IPS-18a (cell line): ENCODE results near the gene GGN.
"Not testable (repeated sequence)": the region's sequence is repeated elsewhere in the genome, so short reads cannot be mapped to it uniquely, and the experiment has no call there.

Source experiments
- H3K27ac ChIP-seq: one replicate; pipeline ENCODE4 v1.5.1; 2013; ENCODE audit warnings: low read length
- H3K27me3 ChIP-seq: one replicate; pipeline ENCODE4 v1.6.1; 2013; ENCODE audit warnings: mild to moderate bottlenecking, low read length; ENCODE audit not compliant: control insufficient read depth, insufficient read depth
- H3K36me3 ChIP-seq: one replicate; pipeline ENCODE4 v1.6.1; 2013; ENCODE audit warnings: low read depth, low read length; ENCODE audit not compliant: control insufficient read depth
- H3K4me1 ChIP-seq: one replicate; pipeline ENCODE4 v1.6.1; 2013; ENCODE audit warnings: low read depth, low read length; ENCODE audit not compliant: control insufficient read depth
- H3K4me3 ChIP-seq: one replicate; pipeline ENCODE4 v1.5.1; 2013; ENCODE audit warnings: low read length
- H3K9ac ChIP-seq: one replicate; pipeline ENCODE4 v1.6.1; 2013; ENCODE audit warnings: mild to moderate bottlenecking, low read length, moderate library complexity
- H3K9me3 ChIP-seq: one replicate; pipeline ENCODE4 v1.6.1; 2013; ENCODE audit warnings: low read depth, low read length; ENCODE audit not compliant: control insufficient read depth

GGN gene

DNA sequence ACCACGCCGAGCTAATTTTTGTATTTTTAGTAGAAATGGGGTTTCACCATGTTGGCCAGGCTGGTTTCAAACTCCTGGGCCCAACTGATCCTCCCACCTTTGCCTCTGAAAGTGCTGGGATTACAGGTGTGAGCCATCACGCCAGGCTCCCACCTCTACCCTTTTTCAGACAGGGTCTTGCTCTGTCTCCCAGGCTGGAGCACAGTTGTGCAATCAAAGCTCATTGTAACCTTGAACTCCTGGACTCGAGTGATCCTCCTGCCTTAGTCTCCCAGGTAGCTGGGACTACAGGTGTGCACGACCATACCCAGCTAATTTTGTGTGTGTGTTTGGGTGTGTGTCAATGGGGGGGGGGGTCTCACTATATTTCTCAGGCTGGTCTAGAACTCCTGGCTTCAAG lies 36.4 kb upstream of the GGN start:
- H3K4me1 ChIP-seq, result peaks cover 13% of the 10 kb centered on the region
- no peak overlapping the region for H3K4me3 ChIP-seq
- peaks cover 2% of the 10 kb centered on the region for H3K27me3 ChIP-seq
- no peak overlapping the region for H3K9ac ChIP-seq
- no peaks in the 10 kb centered on the region for H3K36me3 ChIP-seq
- H3K27ac ChIP-seq, result no peak overlapping the region
- no peaks in the 10 kb centered on the region for H3K9me3 ChIP-seq

DNA sequence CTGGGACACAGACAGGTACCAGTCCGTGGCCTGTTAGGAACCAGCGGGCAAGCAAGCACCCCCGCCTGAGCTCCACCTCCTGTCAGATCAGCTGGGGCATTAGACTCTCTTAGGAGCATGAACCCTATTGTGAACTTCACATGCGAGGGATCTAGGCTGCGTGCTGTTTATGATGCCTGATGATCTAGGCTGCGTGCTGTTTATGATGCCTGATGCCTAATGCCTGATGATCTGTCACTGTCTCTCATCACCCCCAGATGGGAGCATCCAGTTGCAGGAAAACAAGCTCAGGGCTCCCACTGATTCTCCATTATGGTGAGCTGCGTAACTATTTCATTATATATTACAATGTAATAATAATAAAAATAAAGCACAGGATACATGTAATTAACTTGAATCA lies 34.6 kb upstream of the GGN start:
- H3K9me3 ChIP-seq, result no peaks in the 10 kb centered on the region
- no peaks in the 10 kb centered on the region for H3K36me3 ChIP-seq
- H3K4me3 ChIP-seq, result no peak overlapping the region
- no peak overlapping the region for H3K27ac ChIP-seq
- peaks cover 15% of the 10 kb centered on the region for H3K4me1 ChIP-seq
- no peak overlapping the region for H3K9ac ChIP-seq
- peaks cover 13% of the 10 kb centered on the region for H3K27me3 ChIP-seq

DNA sequence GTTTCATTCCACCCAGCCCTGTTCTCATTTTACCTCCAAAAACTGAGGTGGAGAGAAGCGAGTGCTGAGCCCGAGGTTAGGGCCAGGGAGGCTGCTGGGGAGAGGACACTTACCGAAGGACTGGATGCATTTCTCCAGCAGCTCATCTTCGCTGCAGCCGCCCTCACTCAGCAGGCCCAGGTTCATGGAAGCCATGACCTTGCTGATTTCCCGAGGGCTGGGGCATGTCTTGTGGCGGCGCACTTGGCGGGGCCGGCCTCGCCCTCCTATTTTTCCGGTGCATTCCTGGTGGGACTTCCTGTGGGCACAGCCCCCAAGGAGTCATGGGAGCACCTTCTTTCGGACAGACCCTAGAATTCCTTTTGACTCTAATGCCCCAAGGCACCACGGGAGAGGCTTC lies 34.0 kb upstream of the GGN start:
- Histone ChIP-seq H3K36me3 (no peaks in the 10 kb centered on the region), H3K27ac (no peak overlapping the region), H3K9ac (no peak overlapping the region), H3K4me3 (no peak overlapping the region), H3K4me1 (peaks cover 18% of the 10 kb centered on the region), H3K27me3 (peaks cover 13% of the 10 kb centered on the region), H3K9me3 (no peaks in the 10 kb centered on the region)

DNA sequence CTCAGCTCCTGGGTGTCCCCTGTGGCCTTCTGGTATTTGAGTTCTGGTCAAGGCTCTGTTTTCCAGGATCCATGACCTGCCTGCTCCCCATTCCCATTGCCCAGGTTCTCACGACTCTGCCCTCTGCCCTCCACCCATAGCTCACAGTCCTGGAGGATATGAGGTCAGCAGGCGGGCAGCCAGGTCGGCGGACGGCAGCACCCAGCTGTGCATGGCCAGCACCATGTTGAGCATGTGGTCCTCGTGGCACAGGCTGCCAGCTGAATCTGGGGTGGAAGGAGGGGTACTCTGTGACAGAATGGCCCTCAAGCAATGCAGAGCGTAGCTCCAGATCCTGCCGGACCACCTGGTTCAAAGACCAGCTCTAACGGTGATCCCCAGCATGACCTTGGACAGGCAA lies 33.1 kb upstream of the GGN start:
- no peaks in the 10 kb centered on the region for H3K36me3 ChIP-seq
- no peak overlapping the region for H3K27ac ChIP-seq
- peaks cover 13% of the 10 kb centered on the region for H3K27me3 ChIP-seq
- H3K9me3 ChIP-seq, result no peaks in the 10 kb centered on the region
- H3K9ac ChIP-seq, result no peak overlapping the region
- H3K4me1 ChIP-seq, result peaks cover 10% of the 10 kb centered on the region
- H3K4me3 ChIP-seq, result no peak overlapping the region

DNA sequence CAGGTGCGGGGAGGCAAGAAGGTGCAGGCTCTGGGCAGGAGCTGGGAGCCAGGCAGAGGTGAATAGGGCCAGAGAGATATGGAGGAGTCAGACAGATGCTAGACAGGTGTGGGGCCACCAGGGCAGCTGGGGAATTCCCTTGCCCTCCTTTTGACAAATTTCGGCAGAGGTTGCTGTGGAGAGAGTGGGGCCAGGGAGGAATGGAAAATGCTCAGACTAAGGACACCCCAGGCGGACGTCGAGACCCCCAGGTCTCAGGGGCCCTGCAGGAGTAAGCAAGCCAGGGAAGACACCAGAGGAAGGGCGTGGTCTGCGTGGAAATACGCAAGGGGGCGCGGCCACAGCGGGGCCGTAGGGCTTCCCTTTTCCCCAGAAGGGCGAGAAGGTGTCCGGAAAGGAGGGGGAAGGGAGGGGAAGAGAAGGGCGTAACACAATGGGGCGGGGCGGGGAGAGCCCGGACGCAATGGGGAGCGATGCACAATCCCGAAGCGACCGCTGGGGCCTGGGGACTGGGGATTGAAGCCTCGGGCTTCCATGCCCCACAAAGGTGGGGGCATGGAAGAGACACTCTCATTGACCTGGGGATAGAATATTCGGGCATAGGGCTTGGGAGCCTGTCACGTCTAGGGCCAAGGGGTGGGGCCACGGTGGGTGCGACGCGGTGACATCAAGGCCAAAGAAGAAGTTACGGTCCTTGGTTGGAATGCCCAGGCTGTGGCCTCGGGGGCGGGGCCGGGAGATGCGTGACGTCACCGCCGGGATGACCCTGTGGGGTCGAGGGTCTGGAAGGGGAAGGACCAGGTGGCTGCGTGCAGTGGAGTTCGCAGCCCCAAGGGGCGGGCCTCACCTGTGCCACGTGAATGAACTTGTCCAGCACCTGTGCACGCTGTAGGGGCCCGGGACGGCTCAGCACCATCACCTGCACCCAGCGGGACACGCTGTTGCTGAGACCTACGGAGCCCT lies 30.0 kb upstream of the GGN start:
- Histone ChIP-seq H3K9ac (no peak overlapping the region), H3K27me3 (peaks cover 13% of the 10 kb centered on the region), H3K4me3 (peak overlapping the region; percentile 77), H3K9me3 (no peaks in the 10 kb centered on the region), H3K27ac (no peak overlapping the region), H3K4me1 (peaks cover 5% of the 10 kb centered on the region), H3K36me3 (no peaks in the 10 kb centered on the region)

- Histone ChIP-seq H3K9me3 (no peaks in the 10 kb centered on the region), H3K4me1 (peaks cover 5% of the 10 kb centered on the region), H3K27ac (no peak overlapping the region), H3K36me3 (no peaks in the 10 kb centered on the region), H3K27me3 (peaks cover 13% of the 10 kb centered on the region), H3K4me3 (no peak overlapping the region), H3K9ac (no peak overlapping the region)
Measured at GRCh38 chr19:38417146-38417543, 29.3 kb upstream of the GGN start.

- peaks cover 5% of the 10 kb centered on the region for H3K4me1 ChIP-seq
- H3K27me3 ChIP-seq, result peaks cover 2% of the 10 kb centered on the region
- H3K27ac ChIP-seq, result no peak overlapping the region
- no peak overlapping the region for H3K9ac ChIP-seq
- H3K9me3 ChIP-seq, result no peaks in the 10 kb centered on the region
- H3K36me3 ChIP-seq, result no peaks in the 10 kb centered on the region
- no peak overlapping the region for H3K4me3 ChIP-seq
Measured at GRCh38 chr19:38413416-38413815, 25.6 kb upstream of the GGN start.

DNA sequence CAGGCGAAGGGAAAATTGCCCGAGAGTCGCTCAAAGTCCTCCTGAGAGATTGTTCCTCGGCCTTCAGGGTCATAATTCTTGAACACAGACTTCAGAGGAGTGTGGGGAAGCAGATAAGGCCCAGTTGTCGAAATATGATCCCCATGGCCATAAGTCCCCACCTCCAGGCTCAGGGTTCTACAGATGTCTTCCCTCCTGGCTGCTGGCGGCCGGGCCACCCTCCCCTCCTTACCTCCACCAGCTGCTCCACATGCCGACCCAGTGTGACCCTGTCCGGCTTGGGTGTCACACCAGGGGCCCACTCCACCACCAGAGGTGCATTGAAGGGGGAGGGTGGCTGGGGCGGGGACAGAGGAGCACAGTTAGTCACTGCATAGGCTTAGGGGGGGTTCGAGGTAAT lies 25.1 kb upstream of the GGN start:
- Histone ChIP-seq H3K9ac (no peak overlapping the region), H3K36me3 (no peaks in the 10 kb centered on the region), H3K4me1 (peaks cover 5% of the 10 kb centered on the region), H3K4me3 (no peak overlapping the region), H3K27ac (no peak overlapping the region), H3K9me3 (no peaks in the 10 kb centered on the region), H3K27me3 (no peaks in the 10 kb centered on the region)

DNA sequence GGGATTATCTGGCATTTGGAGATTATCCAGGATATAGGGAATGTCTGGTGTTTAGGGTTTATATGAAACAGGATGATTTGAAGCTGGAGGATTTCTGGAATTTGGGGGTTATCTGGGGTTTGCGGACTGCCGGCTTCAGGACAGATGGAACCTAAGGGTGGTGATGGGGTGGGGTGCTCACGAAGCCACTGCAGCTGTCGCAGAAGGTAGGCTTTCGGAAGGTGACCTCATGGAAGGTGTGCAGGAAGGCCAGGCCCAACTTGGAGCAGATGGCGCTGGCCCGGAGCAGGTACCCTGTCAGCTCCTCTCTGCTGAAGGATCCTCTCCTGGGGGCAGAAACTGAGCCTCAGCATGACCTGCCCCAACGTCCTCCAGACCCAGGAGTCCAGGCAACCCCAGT lies 24.7 kb upstream of the GGN start:
- no peaks in the 10 kb centered on the region for H3K27me3 ChIP-seq

GRCh38 chr19:38411898-38412297 lies 24.1 kb upstream of the GGN start:
- H3K27me3 ChIP-seq, H3K27ac ChIP-seq, H3K4me1 ChIP-seq, H3K4me3 ChIP-seq, H3K9me3 ChIP-seq, H3K9ac ChIP-seq, H3K36me3 ChIP-seq: not testable (repeated sequence)

More for the DNA sequence above, 24.7 kb upstream of the GGN start:
- Histone ChIP-seq H3K9me3 (no peaks in the 10 kb centered on the region), H3K4me1 (peaks cover 3% of the 10 kb centered on the region), H3K27ac (no peak overlapping the region), H3K4me3 (no peak overlapping the region), H3K9ac (no peak overlapping the region), H3K36me3 (no peaks in the 10 kb centered on the region)

GRCh38 chr19:38411041-38411712 lies 23.3 kb upstream of the GGN start:
- no peaks in the 10 kb centered on the region for H3K36me3 ChIP-seq
- no peaks in the 10 kb centered on the region for H3K4me1 ChIP-seq
- H3K4me3 ChIP-seq, result no peak overlapping the region
- H3K27ac ChIP-seq, result no peak overlapping the region
- no peaks in the 10 kb centered on the region for H3K9me3 ChIP-seq
- no peak overlapping the region for H3K9ac ChIP-seq
- no peaks in the 10 kb centered on the region for H3K27me3 ChIP-seq

DNA sequence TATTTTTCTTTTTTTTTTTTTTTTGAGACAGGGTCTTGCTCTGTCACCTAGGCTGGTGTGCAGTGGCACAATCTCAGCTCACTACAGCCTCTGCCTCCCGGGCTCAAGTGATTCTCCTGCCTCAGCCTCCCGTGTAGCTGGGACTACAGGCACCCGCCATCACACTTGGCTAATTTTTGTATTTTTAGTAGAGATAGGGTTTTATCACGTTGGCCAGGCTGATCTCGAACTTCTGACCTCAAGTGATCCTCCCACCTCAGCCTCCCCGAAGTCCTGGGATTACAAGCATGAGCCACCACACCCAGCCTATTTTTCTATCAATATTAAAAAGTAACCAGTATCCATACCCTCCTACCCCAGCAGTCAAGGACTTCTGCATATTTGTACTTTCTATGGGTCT lies 22.6 kb upstream of the GGN start:
- H3K4me1 ChIP-seq, H3K27ac ChIP-seq, H3K27me3 ChIP-seq, H3K9ac ChIP-seq, H3K4me3 ChIP-seq, H3K36me3 ChIP-seq, H3K9me3 ChIP-seq: not testable (repeated sequence)
